HG03060 (cell line): Measurements from ENCODE around the gene VCPKMT.

Experiments
- ATAC-seq: cut with Tn5 transposase; IDR thresholded peaks from one replicate; pipeline ENCODE4 v1.9.1; 2021; ENCODE audit warnings: low read depth, moderate number of reproducible peaks; ENCODE audit not compliant: unreplicated experiment

The VCPKMT gene

GRCh38 chr14:50068496-50068895 lies 47.9 kb downstream of the VCPKMT start:
- ATAC-seq = no peak

GRCh38 chr14:50067723-50068495 lies 48.5 kb downstream of the VCPKMT start:
- ATAC-seq = no peak

GRCh38 chr14:50065583-50065982 lies 50.8 kb downstream of the VCPKMT start:
- no peak for ATAC-seq

GRCh38 chr14:50064993-50065392 lies 51.4 kb downstream of the VCPKMT start:
- ATAC-seq = peak; percentile 54

- no peak for ATAC-seq
Measured at GRCh38 chr14:50063876-50064420, 52.4 kb downstream of the VCPKMT start.

GRCh38 chr14:50062438-50063085 lies 53.8 kb downstream of the VCPKMT start:
- peak; percentile 23 for ATAC-seq

- no peak for ATAC-seq
Measured at GRCh38 chr14:50061664-50062437, 54.5 kb downstream of the VCPKMT start.

GRCh38 chr14:50060871-50061663 lies 55.3 kb downstream of the VCPKMT start:
- ATAC-seq = no peak

GRCh38 chr14:50059763-50060616 lies 56.4 kb downstream of the VCPKMT start:
- no peak for ATAC-seq
